ENCODE results near the gene LCE3B.

DNA sequence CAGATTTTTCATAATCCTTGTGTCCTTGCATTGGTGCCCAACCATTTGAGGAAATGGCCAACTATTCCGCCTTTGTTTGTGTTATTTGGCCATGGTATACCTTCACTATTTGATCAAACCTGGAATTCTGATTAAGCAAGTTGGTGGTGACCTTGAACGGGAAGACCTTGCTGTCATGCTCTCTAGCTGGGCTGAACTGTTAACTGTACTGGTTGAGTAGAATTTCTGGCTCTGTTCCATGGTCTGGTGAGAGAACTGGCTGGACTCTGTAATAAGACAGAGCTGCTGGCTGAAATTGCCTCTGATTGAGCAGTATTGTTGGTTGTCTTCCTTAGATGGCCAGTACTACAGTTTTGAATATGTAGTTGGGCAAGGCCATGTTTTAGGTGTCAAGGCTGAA lies 16.6 kb upstream of the LCE3B start:
- TF ChIP-seq EP300 (IDR thresholded peaks at IDR 0.05): no peak
- TF ChIP-seq, protein P1, sequence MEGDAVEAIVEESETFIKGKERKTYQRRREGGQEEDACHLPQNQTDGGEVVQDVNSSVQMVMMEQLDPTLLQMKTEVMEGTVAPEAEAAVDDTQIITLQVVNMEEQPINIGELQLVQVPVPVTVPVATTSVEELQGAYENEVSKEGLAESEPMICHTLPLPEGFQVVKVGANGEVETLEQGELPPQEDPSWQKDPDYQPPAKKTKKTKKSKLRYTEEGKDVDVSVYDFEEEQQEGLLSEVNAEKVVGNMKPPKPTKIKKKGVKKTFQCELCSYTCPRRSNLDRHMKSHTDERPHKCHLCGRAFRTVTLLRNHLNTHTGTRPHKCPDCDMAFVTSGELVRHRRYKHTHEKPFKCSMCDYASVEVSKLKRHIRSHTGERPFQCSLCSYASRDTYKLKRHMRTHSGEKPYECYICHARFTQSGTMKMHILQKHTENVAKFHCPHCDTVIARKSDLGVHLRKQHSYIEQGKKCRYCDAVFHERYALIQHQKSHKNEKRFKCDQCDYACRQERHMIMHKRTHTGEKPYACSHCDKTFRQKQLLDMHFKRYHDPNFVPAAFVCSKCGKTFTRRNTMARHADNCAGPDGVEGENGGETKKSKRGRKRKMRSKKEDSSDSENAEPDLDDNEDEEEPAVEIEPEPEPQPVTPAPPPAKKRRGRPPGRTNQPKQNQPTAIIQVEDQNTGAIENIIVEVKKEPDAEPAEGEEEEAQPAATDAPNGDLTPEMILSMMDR (IDR thresholded peaks at IDR 0.05): no peak
